ENCODE measurements around the gene SNPH. TPM values are rescaled to one million over a fixed set of nuclear protein-coding genes. Genes with fewer than 3 reads are reported as not detected.

Gene SNPH
- total and polyA plus RNA-seq, 2 of the 4 experiments (the other 2 are of a cell fraction), result 3.1 to 4.5 TPM

DNA sequence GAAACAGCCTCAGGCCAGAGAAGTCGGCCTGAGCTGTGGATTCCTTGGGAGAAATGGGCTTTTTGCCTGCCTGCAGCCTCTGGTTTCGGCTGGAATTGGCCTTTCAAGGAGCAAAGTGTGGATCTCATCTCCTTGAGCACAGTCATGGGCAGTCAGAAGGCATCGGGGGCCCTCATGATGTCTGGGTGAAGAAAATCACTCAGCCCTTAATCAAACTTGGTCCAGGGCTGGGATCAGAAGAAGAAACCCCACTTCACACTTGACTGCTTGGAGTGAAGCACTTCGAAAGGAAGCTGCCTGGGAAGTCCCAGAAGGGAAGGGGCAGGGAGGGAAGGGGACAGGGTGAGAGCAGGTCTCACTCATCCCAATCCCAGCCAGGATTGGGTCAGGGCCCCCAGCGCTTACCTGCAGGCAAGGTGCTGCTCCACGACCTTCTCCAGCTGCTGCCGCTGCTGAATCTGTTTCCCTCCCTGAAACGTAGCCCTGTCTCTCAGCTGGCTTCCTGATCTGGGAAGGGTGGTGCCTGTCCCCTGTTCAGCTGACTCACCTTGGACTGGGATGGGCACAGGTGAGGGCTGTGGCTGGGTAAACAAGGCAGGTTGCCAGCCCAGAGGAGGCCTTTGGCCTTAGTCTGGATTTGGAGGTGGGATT, 62.7 kb downstream of the SNPH start, which contains the start of gene SDCBP2:
SDCBP2 (minus strand) TSS at position 460 of the 651 bp plus-strand sequence. CDS start 8,723 bp downstream, outside the sequence.
- Histone ChIP-seq H2AFZ (replicated peaks; ENCODE audit: low read length, poor library complexity) (no peak within 1 kb of the TSS), H2BK15ac (ENCODE audit: low read depth, low read length) (no peak within 1 kb of the TSS; the same call in 2 of the 3 replicates), H4K5ac (ENCODE audit: low read depth, low read length) (no peak within 1 kb of the TSS), H3K4me2 (ENCODE audit: low read depth, low read length) (no peak within 1 kb of the TSS), H3K9me3 (ENCODE audit: control insufficient read depth, insufficient read depth, low read length) (no peaks in the 10 kb centered on the region), H2BK5ac (ENCODE audit: low read depth, low read length, poor library complexity, severe bottlenecking) (peak within 1 kb of the TSS; percentile 7), H2BK20ac (ENCODE audit: low read depth, low read length) (no peak within 1 kb of the TSS), H4K8ac (ENCODE audit: low read depth in 2 of 2, low read length in 2 of 2) (0 out of 4 replicates have a peak within 1 kb of the TSS, but pooled peaks have one; percentile 1 to 10), H4K91ac (ENCODE audit: insufficient read depth, low read depth, low read length) (peak within 1 kb of the TSS; percentile 38; the same call in 1 of the 2 replicates), H2AK5ac (ENCODE audit: low read depth, low read length) (peak within 1 kb of the TSS; percentile 56), H3K27ac (ENCODE audit: insufficient read depth, low read length) (peak within 1 kb of the TSS; percentile 33), H3K4me3 (ENCODE audit: insufficient read depth, low read depth, low read length) (no peak within 1 kb of the TSS), H3K18ac (ENCODE audit: low read depth, low read length) (no peak within 1 kb of the TSS), H3K36me3 (ENCODE audit: control insufficient read depth, insufficient read depth, low read length) (peaks cover 9% of the 10 kb centered on the region; the same call in 1 of the 2 replicates), H3K56ac (ENCODE audit: extremely low read depth, insufficient read depth, low read length) (no peak within 1 kb of the TSS), H3K27me3 (ENCODE audit: control insufficient read depth, insufficient read depth, low read length) (no peaks in the 10 kb centered on the region), H3K9ac (ENCODE audit: low read depth, low read length) (no peak within 1 kb of the TSS), H3K4me1 (ENCODE audit: control insufficient read depth, insufficient read depth, low read length) (peaks cover 21% of the 10 kb centered on the region), H3K9me1 (ENCODE audit: insufficient read depth, low read length) (peaks cover 42% of the 10 kb centered on the region), H3K23ac (ENCODE audit: low read depth, low read length) (peak within 1 kb of the TSS; percentile 30), H2AK9ac (replicated peaks; ENCODE audit: low read depth, low read length, poor library complexity) (no peak within 1 kb of the TSS), H2BK120ac (ENCODE audit: low read depth, low read length) (0 out of 2 replicates have a peak within 1 kb of the TSS, but pooled peaks have one; percentile 55), H4K20me1 (ENCODE audit: insufficient read depth, low read length) (peaks cover 4% of the 10 kb centered on the region; the same call in 1 of the 2 replicates), H3K79me1 (ENCODE audit: low read depth in 1 of 2, low read length in 2 of 2) (peaks cover 54 to 93% of the 10 kb centered on the region in 2 experiments), H3K4ac (ENCODE audit: low read depth, low read length) (peak within 1 kb of the TSS; percentile 70), H3K14ac (replicated peaks; ENCODE audit: low read depth, low read length) (peak within 1 kb of the TSS; percentile 18; the same call in 1 of the 2 replicates)
- ATAC-seq (ENCODE audit: low read depth), result no peak
- POLR2A ChIA-PET (ENCODE audit: unreplicated experiment), result no interaction called here
- intact Hi-C loops (cut with micrococcal nuclease), result loop anchor here (5.0 kb wide), 1 partner anchor 48 kb away; no protein-coding TSS in a partner anchor
- CTCF ChIA-PET, result interaction anchor here (0.6 to 1.1 kb wide), 3 partner anchors 16 to 139 kb away, joined by 3 to 4 read pairs (median 3); no protein-coding TSS in a partner anchor
- in situ Hi-C loops (cut with MboI; ENCODE audit: low sequenced_read_pairs), result loop anchor here (25.0 kb wide), 1 partner anchor 508 kb away; no protein-coding TSS in a partner anchor
- no peak for TF ChIP-seq RFX5 (IDR thresholded peaks at IDR 0.05; ENCODE audit: low read depth, low read length)
- TF ChIP-seq, protein P1, sequence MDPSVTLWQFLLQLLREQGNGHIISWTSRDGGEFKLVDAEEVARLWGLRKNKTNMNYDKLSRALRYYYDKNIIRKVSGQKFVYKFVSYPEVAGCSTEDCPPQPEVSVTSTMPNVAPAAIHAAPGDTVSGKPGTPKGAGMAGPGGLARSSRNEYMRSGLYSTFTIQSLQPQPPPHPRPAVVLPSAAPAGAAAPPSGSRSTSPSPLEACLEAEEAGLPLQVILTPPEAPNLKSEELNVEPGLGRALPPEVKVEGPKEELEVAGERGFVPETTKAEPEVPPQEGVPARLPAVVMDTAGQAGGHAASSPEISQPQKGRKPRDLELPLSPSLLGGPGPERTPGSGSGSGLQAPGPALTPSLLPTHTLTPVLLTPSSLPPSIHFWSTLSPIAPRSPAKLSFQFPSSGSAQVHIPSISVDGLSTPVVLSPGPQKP (IDR thresholded peaks at IDR 0.05; ENCODE audit: borderline replicate concordance, low read depth, low read length), result no peak
- no peak for TF ChIP-seq RCOR1 (IDR thresholded peaks at IDR 0.05; ENCODE audit: insufficient replicate concordance, low read length)
- no peak for TF ChIP-seq MXI1 (IDR thresholded peaks at IDR 0.05; ENCODE audit: borderline replicate concordance, low read depth, low read length)
- no peak for DNase-seq
- BruUV-seq (replicated peaks), result no TSS peak
- 100% methylated on average over 1 of the region's 8 CpGs; no CpG with 5 or more reads in 1 of the 2 experiments for WGBS, 2 experiments (ENCODE audit: extremely low coverage in 2 of 2, insufficient read length in 1 of 2)
- dilution Hi-C loops (cut with HindIII; ENCODE audit: low sequenced_read_pairs, unreplicated experiment), result no loop called here

Data from IMR-90 (cell line).